ENCODE data around the gene GATAD2A.

DNA sequence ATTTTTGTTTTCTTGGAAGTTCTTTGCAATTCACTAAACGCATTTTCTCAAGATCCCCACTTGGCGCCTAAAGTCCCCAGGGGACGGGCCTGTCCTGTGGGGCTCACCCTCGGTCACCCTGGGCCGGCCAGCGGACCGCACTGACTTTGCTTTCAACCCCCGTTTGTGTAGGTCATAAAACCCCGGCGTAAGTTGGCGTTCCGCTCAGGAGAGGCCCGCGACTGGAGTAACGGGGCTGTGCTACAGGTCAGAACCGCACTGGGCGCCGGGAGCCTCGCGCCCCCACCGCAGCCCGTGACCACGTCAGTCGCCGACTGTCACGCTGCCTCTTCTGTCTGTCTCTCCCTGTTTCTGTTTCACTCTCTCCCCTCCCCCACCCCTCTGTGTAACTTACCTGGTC lies 96.3 kb downstream of the GATAD2A start:
- TF ChIP-seq, protein P1, sequence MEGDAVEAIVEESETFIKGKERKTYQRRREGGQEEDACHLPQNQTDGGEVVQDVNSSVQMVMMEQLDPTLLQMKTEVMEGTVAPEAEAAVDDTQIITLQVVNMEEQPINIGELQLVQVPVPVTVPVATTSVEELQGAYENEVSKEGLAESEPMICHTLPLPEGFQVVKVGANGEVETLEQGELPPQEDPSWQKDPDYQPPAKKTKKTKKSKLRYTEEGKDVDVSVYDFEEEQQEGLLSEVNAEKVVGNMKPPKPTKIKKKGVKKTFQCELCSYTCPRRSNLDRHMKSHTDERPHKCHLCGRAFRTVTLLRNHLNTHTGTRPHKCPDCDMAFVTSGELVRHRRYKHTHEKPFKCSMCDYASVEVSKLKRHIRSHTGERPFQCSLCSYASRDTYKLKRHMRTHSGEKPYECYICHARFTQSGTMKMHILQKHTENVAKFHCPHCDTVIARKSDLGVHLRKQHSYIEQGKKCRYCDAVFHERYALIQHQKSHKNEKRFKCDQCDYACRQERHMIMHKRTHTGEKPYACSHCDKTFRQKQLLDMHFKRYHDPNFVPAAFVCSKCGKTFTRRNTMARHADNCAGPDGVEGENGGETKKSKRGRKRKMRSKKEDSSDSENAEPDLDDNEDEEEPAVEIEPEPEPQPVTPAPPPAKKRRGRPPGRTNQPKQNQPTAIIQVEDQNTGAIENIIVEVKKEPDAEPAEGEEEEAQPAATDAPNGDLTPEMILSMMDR (IDR thresholded peaks at IDR 0.05), result no peak
- TF ChIP-seq POLR2AphosphoS5 (IDR thresholded peaks at IDR 0.05), result no peak
- no peak for TF ChIP-seq POLR2A (IDR thresholded peaks at IDR 0.05)

Data from sigmoid colon (tissue), 4 donors.